Kidney glomerular epithelial cell (primary cell): ENCODE data around the gene DACH1.

Experiments
- DNase-seq: peaks from one replicate; lab custom pipeline; 2025; lab: John Stamatoyannopoulos, UW

DACH1 gene

GRCh38 chr13:71702253-71702652, 164.8 kb downstream of the DACH1 start:
- DNase-seq: no peak

- DNase-seq: no peak
Observed at GRCh38 chr13:71701741-71702140, 165.3 kb downstream of the DACH1 start.

- DNase-seq: no peak
Observed at GRCh38 chr13:71699342-71699741, 167.7 kb downstream of the DACH1 start.

- DNase-seq: no peak
Observed at GRCh38 chr13:71695662-71696061, 171.3 kb downstream of the DACH1 start.

- no peak for DNase-seq
Observed at GRCh38 chr13:71685072-71685471, 181.9 kb downstream of the DACH1 start.

GRCh38 chr13:71681901-71682613, 184.9 kb downstream of the DACH1 start:
- no peak for DNase-seq

- DNase-seq: no peak
Observed at GRCh38 chr13:71677124-71677523, 189.9 kb downstream of the DACH1 start.

GRCh38 chr13:71672512-71672911, 194.5 kb downstream of the DACH1 start:
- no peak for DNase-seq

GRCh38 chr13:71663431-71663830, 203.6 kb downstream of the DACH1 start:
- DNase-seq: no peak

- no peak for DNase-seq
Observed at GRCh38 chr13:71661921-71662320, 205.1 kb downstream of the DACH1 start.

- DNase-seq: no peak
Observed at GRCh38 chr13:71659404-71659803, 207.6 kb downstream of the DACH1 start.

- no peak for DNase-seq
Observed at GRCh38 chr13:71645467-71645866, 221.5 kb downstream of the DACH1 start.

GRCh38 chr13:71644579-71644978, 222.4 kb downstream of the DACH1 start:
- no peak for DNase-seq

- DNase-seq: no peak
Observed at GRCh38 chr13:71643448-71643860, 223.6 kb downstream of the DACH1 start.

GRCh38 chr13:71638751-71639150, 228.3 kb downstream of the DACH1 start:
- no peak for DNase-seq

- no peak for DNase-seq
Observed at GRCh38 chr13:71634602-71635443, 232.2 kb downstream of the DACH1 start.

- no peak for DNase-seq
Observed at GRCh38 chr13:71634182-71634581, 232.8 kb downstream of the DACH1 start.

GRCh38 chr13:71632721-71633120, 234.3 kb downstream of the DACH1 start:
- no peak for DNase-seq

GRCh38 chr13:71632206-71632605, 234.8 kb downstream of the DACH1 start:
- DNase-seq: no peak

- DNase-seq: no peak
Observed at GRCh38 chr13:71629167-71629566, 237.8 kb downstream of the DACH1 start.

GRCh38 chr13:71626421-71627117, 240.4 kb downstream of the DACH1 start:
- no peak for DNase-seq

- DNase-seq: no peak
Observed at GRCh38 chr13:71625694-71626093, 241.3 kb downstream of the DACH1 start.
